GM18517 (cell line): ENCODE measurements around the gene ZNF236.
A peak's percentile ranks its signal among the peaks of the same experiment; 100 is the strongest.
"Not testable (repeated sequence)": the region's sequence is repeated elsewhere in the genome, so short reads cannot be mapped to it uniquely, and the experiment has no call there.

Experiments used
- ATAC-seq: cut with Tn5 transposase; IDR thresholded peaks from one replicate; pipeline ENCODE4 v1.9.1; 2021; ENCODE audit warnings: mild to moderate bottlenecking, moderate library complexity; ENCODE audit not compliant: unreplicated experiment

ZNF236 gene

GRCh38 chr18:76822506-76823160 is at the start of gene ZNF236:
Gene ZNF236, plus strand, starts transcription at chr18:76822557. Its CDS starts 51 bp downstream, at chr18:76822608.
- peak; percentile 28 for ATAC-seq

DNA sequence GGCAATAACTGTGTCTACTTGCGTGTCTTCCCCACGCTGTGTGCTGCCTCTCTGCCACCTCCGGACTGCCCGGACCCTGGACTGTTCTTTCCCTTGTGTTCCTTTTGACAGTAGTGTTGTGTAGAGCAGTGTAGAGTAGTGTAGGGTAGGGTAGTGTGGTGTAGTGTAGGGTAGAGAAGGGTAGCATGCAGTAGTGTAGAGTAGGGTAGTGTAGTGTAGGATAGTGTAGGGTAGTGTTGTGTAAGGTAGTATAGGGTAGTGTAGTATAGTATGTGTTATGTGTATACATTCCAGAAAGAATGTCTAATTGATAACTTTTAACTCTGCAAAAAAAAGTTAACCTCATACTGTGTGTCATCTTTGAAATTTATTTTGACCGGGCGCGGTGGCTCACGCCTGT is 49.7 kb upstream of the ZNF236 start:
- no peak for ATAC-seq

DNA sequence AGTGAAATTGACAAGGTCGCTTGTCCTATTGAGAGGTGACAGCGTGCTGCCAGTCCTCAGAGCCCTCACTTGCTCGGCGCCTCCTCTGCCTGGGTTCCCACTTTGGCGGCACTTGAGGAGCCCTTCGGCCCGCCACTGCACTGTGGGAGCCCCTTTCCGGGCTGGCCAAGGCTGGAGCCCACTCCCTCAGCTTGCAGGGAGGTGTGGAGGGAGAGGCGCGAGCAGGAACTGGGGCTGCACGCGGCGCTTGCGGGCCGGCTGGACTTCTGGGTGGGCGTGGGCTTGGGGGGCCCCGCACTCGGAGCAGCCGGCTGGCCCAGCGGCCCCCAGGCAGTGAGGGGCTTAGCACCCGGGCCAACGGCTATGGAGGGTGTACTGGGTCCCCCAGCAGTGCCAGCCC is 45.3 kb upstream of the ZNF236 start:
- ATAC-seq: not testable (repeated sequence)

DNA sequence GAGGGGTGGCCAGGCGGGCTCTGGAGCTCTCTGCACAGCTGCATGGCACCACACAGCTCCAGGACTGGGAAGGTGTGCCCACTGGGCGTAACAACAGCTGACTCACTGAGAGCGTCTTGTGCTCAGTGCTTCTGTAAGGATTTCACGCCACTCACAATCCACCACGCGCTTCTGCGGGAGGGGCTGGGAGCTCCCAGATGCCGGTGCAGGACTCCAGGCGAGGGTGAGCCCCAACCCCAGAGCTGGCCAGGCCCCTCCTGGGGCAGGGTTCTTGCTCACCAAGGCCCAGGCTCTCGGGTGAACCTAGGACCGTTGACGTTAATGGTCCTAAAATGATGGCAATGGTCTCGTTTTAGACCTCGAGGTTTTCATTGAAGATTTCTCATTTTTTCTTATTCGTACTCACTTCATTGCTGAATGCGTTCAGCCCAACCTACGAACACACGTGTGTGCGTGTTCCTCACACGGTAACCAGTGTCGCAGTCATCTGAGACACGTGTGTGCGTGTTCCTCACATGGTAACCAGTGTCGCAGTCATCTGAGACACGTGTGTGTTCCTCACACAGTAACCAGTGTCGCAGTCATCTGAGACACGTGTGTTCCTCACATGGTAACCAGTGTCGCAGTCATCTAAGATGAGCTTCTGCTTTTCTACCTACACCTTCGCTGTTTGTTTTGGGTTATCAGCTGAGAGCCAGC is 38.4 kb upstream of the ZNF236 start:
- no peak for ATAC-seq

DNA sequence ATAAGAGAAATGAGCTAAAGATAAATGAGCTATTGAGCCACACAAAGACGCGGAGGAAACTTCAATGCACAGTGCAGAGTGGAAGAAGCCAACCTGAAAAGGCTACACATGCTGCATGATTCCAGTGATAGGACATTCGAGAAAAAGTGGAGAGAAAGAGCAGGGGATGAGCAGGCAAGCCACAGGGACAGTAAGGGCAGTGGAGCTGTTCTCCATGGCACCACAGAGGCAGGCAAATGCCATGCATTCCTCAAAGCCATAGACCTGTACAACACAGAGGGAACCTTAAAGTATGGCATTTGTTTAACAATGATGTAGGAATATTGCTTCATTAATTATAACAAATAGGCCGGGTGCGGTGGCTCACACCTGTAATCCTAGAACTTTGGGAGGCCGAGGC is 36.5 kb upstream of the ZNF236 start:
- no peak for ATAC-seq

GRCh38 chr18:76788571-76789317 is 33.6 kb upstream of the ZNF236 start:
- ATAC-seq: no peak

DNA sequence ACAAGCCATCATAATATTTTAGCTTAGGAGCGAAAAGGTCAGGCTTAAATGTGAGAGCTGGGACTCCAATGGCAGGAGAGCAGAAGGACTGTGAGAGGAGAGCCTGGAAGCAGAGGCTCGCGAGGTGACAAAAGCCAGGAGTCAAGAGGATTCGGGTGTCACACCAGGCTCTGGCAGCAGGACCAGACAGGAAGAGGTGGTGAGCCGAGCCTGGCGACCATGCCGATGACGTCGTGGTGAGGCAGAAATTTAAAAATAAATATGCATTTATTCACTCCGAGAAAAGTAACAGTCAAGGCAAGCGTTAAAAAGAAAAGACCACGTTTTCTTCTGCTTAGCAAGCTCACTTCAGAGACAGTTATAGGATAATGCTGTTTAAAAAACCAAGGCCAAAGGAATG is 31.3 kb upstream of the ZNF236 start:
- no peak for ATAC-seq

DNA sequence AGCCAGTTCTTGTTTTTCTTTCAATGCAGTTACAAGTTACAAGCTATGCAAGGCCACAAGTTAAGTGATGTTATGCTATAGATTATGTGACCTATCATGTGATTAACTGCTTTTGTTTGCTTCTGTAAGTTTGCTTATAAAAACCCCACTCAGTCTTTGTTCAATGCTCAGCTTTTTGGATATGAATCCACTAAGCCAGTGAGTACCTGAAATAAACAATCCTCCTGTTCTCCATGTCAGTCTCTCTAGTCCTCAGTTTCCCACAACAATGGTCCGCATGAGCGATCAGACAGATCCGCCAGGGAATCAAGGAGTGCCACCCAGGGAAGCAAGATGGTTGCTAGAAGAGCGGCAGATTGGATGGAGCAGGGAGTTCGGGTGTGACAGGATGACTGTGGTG is 30.7 kb upstream of the ZNF236 start:
- ATAC-seq: no peak

GRCh38 chr18:76794326-76794725 is 28.0 kb upstream of the ZNF236 start:
- no peak for ATAC-seq

DNA sequence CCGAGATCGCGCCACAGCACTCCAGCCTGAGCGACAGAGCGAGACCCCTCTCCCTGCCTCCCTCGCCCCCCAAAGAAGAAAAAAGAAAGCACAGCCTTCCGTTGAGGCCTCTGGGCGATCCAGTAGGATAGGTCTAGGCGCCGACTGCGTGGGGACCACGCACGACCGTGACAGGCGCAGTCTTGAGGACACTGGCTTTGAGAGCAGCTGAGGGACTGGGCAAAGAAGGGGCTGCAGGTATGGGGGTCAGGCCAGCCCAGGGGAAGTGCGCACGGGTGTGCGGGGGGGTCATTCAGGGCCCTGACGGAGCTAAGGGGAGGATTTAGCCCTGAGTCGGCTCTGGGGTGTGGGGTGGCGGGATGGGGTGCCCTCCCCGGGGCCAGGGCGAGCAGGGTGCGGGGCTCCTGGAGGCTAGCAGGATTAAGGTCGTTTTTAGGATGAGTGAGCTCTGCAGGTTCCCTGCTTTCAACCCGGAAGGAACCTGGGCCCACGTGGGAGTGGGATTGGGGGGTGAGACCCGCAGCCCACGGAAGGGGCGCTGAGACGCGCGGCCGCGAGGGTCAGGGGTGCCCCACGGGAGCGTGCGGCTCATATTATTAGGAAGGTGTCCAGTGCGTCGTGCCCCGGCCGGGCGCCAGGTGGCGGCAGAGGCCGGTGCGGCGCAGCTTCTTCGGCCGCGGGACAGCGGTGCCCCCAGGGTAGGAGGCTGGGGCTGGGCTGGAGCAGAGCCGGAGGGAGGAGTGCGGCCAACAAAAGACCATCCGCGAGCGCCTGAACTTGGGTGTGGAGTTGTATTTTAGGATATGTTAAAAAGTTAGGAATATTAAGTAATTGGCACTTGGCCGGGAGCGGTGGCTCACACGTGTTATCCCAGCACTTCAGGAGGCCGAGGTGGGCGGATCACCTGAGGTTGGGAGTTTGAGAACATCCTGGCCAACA is 20.5 kb upstream of the ZNF236 start:
- ATAC-seq: peak; percentile 91

DNA sequence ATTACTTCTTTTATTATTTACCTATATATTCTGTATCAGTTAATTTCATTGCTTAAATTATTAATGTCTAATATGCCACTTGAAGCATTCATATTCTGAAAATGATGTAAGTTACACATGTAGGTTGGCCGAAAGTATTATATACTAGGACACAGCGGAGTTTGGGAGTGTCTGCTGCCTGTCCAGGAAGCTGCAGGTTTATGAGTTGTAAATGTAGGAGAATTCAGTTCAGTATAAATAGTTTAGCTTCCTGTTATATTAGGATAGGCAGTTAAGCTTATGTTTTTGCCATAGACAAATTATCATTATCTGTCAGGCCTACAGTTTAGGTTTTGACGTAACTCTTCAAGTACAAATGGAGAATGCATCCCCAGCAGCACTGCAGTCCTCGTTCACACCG is 18.9 kb upstream of the ZNF236 start:
- ATAC-seq: no peak

GRCh38 chr18:76803814-76804213 is 18.5 kb upstream of the ZNF236 start:
- peak; percentile 71 for ATAC-seq

GRCh38 chr18:76805221-76805620 is 17.1 kb upstream of the ZNF236 start:
- ATAC-seq: no peak

- ATAC-seq: no peak
These were observed 16.1 kb upstream of the ZNF236 start for GRCh38 chr18:76806301-76806700.

DNA sequence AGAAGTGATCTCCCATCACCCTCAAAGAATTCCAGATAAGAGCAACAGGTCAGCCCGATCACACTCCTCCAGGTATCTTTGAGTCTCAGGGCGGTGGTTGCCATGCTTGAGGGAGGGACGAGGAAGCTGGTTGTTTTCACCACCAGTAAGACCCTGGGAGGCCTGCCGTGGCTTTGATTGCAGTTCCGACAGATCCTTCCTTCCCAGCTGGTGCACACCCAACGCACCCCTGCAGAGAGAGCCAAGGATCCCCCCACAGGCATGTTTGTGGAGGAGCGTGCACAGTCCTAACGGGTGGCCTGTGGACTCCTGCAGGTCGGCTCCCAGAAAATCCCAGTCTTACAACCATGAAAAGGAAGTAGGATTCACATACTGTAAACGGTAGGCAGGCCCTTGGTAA is 13.8 kb upstream of the ZNF236 start:
- ATAC-seq: no peak

DNA sequence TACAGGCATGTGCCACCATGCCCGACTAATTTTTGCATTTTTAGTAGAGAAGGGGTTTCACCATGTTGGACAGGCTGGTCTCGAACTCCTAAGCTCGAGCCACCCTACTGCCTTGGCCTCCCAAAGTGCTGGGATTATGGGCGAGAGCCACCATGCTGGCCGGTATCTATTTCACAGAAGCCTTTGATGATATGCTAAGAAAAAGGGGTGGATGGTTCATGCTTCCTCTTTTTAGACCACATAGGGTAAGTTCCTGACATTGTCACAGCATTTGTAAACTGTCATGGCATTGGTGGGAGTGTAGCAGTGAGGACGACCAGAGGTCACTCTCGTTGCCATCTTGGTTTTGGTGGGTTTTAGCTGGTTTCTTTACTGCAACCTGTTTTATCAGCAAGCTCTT is 10.8 kb upstream of the ZNF236 start:
- ATAC-seq: not testable (repeated sequence)

GRCh38 chr18:76814256-76814655 is 8.1 kb upstream of the ZNF236 start:
- no peak for ATAC-seq

DNA sequence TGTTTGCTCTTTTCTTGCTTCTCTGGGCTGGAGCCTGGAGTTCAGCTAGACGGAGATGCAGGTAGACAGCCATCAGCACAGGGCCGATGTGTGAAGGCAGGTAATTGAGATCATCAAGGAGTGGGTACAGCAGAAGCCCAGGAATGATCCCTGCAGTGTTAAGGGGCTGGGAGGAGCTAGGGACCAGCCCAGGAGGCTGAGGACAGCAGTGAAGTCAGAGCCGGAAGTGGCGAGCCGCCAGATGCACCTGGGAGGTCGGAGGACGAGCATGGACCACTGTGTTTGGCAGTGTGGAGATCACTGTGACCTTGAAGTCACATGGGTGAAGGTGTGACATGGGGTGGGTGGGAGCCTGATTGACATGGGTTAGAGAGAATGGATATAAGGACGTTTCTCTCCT is 6.2 kb upstream of the ZNF236 start:
- ATAC-seq: no peak

GRCh38 chr18:76817888-76818611 is 4.3 kb upstream of the ZNF236 start:
- ATAC-seq: no peak

GRCh38 chr18:76819411-76820136 is 2.8 kb upstream of the ZNF236 start:
- no peak for ATAC-seq
